ENCODE results near the gene ATP6V1A. TPM values are rescaled to one million over a fixed set of nuclear protein-coding genes. Genes with fewer than 3 reads are reported as not detected.

Gene ATP6V1A
- polyA plus RNA-seq, 1 donor from 2014 or later, result 225 TPM

GRCh38 chr3:113717818-113718217 lies 29.0 kb upstream of the ATP6V1A start:
- H2AFZ ChIP-seq (ENCODE audit: low read depth, low read length), result no peak overlapping the region
- peaks cover 6% of the 10 kb centered on the region for H3K36me3 ChIP-seq (ENCODE audit: insufficient read depth, low read length)
- H3K9me3 ChIP-seq (ENCODE audit: low read length), result no peaks in the 10 kb centered on the region
- no peak overlapping the region for H3K27ac ChIP-seq (ENCODE audit: low read length)
- no peaks in the 10 kb centered on the region for H3K9me2 ChIP-seq (ENCODE audit: insufficient read depth, low read length)
- no peak overlapping the region for H3K4me3 ChIP-seq (ENCODE audit: low read length)
- H3K9ac ChIP-seq (ENCODE audit: low read length), result no peak overlapping the region
- no peaks in the 10 kb centered on the region for H3K27me3 ChIP-seq (ENCODE audit: insufficient read depth, low read depth, low read length)
- no peaks in the 10 kb centered on the region for H4K20me1 ChIP-seq (ENCODE audit: insufficient read depth)
- no peaks in the 10 kb centered on the region for H3F3A ChIP-seq (ENCODE audit: insufficient read depth, low read length, poor library complexity, severe bottlenecking)
- H3K79me2 ChIP-seq (replicated peaks; ENCODE audit: insufficient read depth, low read length), result no peaks in the 10 kb centered on the region
- TF ChIP-seq TAF1 (IDR thresholded peaks at IDR 0.05; ENCODE audit: low read depth) (no peak), SMC3 (conservative IDR thresholded peaks at IDR 0.05; ENCODE audit: poor library complexity) (no peak), EZH2 (IDR thresholded peaks at IDR 0.05; ENCODE audit: borderline replicate concordance, insufficient read depth, low read length, poor library complexity, severe bottlenecking) (no peak), EP300 (conservative IDR thresholded peaks at IDR 0.05; ENCODE audit: poor library complexity, severe bottlenecking) (no peak), POLR2AphosphoS5 (IDR thresholded peaks at IDR 0.05) (no peak), RAD21 (conservative IDR thresholded peaks at IDR 0.05) (no peak), MXI1 (conservative IDR thresholded peaks at IDR 0.05; ENCODE audit: poor library complexity, severe bottlenecking) (no peak)
- TF ChIP-seq, protein P1, sequence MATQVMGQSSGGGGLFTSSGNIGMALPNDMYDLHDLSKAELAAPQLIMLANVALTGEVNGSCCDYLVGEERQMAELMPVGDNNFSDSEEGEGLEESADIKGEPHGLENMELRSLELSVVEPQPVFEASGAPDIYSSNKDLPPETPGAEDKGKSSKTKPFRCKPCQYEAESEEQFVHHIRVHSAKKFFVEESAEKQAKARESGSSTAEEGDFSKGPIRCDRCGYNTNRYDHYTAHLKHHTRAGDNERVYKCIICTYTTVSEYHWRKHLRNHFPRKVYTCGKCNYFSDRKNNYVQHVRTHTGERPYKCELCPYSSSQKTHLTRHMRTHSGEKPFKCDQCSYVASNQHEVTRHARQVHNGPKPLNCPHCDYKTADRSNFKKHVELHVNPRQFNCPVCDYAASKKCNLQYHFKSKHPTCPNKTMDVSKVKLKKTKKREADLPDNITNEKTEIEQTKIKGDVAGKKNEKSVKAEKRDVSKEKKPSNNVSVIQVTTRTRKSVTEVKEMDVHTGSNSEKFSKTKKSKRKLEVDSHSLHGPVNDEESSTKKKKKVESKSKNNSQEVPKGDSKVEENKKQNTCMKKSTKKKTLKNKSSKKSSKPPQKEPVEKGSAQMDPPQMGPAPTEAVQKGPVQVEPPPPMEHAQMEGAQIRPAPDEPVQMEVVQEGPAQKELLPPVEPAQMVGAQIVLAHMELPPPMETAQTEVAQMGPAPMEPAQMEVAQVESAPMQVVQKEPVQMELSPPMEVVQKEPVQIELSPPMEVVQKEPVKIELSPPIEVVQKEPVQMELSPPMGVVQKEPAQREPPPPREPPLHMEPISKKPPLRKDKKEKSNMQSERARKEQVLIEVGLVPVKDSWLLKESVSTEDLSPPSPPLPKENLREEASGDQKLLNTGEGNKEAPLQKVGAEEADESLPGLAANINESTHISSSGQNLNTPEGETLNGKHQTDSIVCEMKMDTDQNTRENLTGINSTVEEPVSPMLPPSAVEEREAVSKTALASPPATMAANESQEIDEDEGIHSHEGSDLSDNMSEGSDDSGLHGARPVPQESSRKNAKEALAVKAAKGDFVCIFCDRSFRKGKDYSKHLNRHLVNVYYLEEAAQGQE (IDR thresholded peaks at IDR 0.05; ENCODE audit: borderline replicate concordance), result no peak
- TF ChIP-seq, protein P2, sequence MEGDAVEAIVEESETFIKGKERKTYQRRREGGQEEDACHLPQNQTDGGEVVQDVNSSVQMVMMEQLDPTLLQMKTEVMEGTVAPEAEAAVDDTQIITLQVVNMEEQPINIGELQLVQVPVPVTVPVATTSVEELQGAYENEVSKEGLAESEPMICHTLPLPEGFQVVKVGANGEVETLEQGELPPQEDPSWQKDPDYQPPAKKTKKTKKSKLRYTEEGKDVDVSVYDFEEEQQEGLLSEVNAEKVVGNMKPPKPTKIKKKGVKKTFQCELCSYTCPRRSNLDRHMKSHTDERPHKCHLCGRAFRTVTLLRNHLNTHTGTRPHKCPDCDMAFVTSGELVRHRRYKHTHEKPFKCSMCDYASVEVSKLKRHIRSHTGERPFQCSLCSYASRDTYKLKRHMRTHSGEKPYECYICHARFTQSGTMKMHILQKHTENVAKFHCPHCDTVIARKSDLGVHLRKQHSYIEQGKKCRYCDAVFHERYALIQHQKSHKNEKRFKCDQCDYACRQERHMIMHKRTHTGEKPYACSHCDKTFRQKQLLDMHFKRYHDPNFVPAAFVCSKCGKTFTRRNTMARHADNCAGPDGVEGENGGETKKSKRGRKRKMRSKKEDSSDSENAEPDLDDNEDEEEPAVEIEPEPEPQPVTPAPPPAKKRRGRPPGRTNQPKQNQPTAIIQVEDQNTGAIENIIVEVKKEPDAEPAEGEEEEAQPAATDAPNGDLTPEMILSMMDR (IDR thresholded peaks at IDR 0.05; ENCODE audit: poor library complexity, severe bottlenecking), result no peak
- no peak overlapping the region for H3K4me2 ChIP-seq (ENCODE audit: low read length)

DNA sequence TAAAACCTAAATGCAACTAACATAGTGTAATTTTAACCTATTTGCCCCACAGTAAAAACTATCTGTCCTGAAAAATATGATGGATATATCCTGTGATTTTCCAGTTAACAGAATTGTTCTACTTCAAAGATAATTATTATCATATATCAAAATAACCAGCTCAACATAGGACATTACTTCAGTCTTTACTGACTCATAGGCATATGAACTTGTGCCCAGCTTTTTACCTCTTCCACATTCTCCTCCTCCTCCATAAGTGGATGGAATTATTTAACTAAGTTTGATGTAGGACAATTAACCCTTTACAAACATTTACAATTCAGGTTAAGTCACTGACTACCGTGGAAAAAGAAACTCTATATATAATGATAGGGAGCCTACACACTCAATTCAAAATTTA lies 27.5 kb upstream of the ATP6V1A start:
- H2AFZ ChIP-seq (ENCODE audit: low read depth, low read length), result no peak overlapping the region
- H3K4me3 ChIP-seq (ENCODE audit: low read length), result no peak overlapping the region
- H3K36me3 ChIP-seq (ENCODE audit: insufficient read depth, low read length), result peaks cover 6% of the 10 kb centered on the region
- no peak overlapping the region for H3K27ac ChIP-seq (ENCODE audit: low read length)
- H3K4me2 ChIP-seq (ENCODE audit: low read length), result no peak overlapping the region
- H3K27me3 ChIP-seq (ENCODE audit: insufficient read depth, low read depth, low read length), result no peaks in the 10 kb centered on the region
- no peaks in the 10 kb centered on the region for H4K20me1 ChIP-seq (ENCODE audit: insufficient read depth)
- no peak for TF ChIP-seq SMC3 (conservative IDR thresholded peaks at IDR 0.05; ENCODE audit: poor library complexity)
- TF ChIP-seq TAF1 (IDR thresholded peaks at IDR 0.05; ENCODE audit: low read depth), result no peak
- no peak for TF ChIP-seq RAD21 (conservative IDR thresholded peaks at IDR 0.05)
- no peak for TF ChIP-seq POLR2AphosphoS5 (IDR thresholded peaks at IDR 0.05)
- TF ChIP-seq EP300 (conservative IDR thresholded peaks at IDR 0.05; ENCODE audit: poor library complexity, severe bottlenecking), result no peak
- no peak for TF ChIP-seq EZH2 (IDR thresholded peaks at IDR 0.05; ENCODE audit: borderline replicate concordance, insufficient read depth, low read length, poor library complexity, severe bottlenecking)
- no peak for TF ChIP-seq MXI1 (conservative IDR thresholded peaks at IDR 0.05; ENCODE audit: poor library complexity, severe bottlenecking)
- TF ChIP-seq, protein P2 (IDR thresholded peaks at IDR 0.05; ENCODE audit: poor library complexity, severe bottlenecking), result no peak
- TF ChIP-seq, protein P1 (IDR thresholded peaks at IDR 0.05; ENCODE audit: borderline replicate concordance), result no peak
- H3F3A ChIP-seq (ENCODE audit: insufficient read depth, low read length, poor library complexity, severe bottlenecking), result no peaks in the 10 kb centered on the region
- no peak overlapping the region for H3K9ac ChIP-seq (ENCODE audit: low read length)
- H3K9me2 ChIP-seq (ENCODE audit: insufficient read depth, low read length), result no peaks in the 10 kb centered on the region
- H3K79me2 ChIP-seq (replicated peaks; ENCODE audit: insufficient read depth, low read length), result no peaks in the 10 kb centered on the region
- no peaks in the 10 kb centered on the region for H3K9me3 ChIP-seq (ENCODE audit: low read length)

All from neural cell (in vitro differentiated cells).